Liver (tissue), 3 donors: Measurements from ENCODE around the gene VTCN1.

ENCODE experiments used
- GABPA ChIP-seq, 2 donors: IDR thresholded peaks in 1 of 2; conservative IDR thresholded peaks in 1 of 2; 2 replicates each; pipeline ENCODE4 v1.6.1; 2016; ENCODE audit warnings: antibody characterized with exemption in 2 of 2, mild to moderate bottlenecking in 1 of 2, moderate library complexity in 1 of 2
- RXRA ChIP-seq, 2 donors: IDR thresholded peaks; 2 replicates each; pipeline ENCODE4 v1.6.1; 2017 to 2018; ENCODE audit warnings: antibody characterized with exemption in 2 of 2, mild to moderate bottlenecking in 1 of 2
- SP1 ChIP-seq: IDR thresholded peaks from 2 replicates; pipeline ENCODE4 v1.6.1; 2018; ENCODE audit warnings: antibody characterized with exemption, mild to moderate bottlenecking
- TAF1 ChIP-seq: conservative IDR thresholded peaks from 2 replicates; pipeline ENCODE4 v1.6.1; 2016; ENCODE audit warnings: antibody characterized with exemption, mild to moderate bottlenecking
- TF ChIP-seq, protein P1 (sequence below): IDR thresholded peaks from 2 replicates; pipeline ENCODE4 v1.6.1; 2016; ENCODE audit warnings: antibody characterized with exemption
- TF ChIP-seq, protein P2 (sequence below): fragments of 150-350 bp; IDR thresholded peaks from 2 replicates; pipeline ENCODE4 v1.5.1; 2017; ENCODE audit warnings: improper control_type of control experiment, low read depth, low read length; ENCODE audit not compliant: missing input control
- donor health status: healthy.
- donor health status: healthy.

DNA sequence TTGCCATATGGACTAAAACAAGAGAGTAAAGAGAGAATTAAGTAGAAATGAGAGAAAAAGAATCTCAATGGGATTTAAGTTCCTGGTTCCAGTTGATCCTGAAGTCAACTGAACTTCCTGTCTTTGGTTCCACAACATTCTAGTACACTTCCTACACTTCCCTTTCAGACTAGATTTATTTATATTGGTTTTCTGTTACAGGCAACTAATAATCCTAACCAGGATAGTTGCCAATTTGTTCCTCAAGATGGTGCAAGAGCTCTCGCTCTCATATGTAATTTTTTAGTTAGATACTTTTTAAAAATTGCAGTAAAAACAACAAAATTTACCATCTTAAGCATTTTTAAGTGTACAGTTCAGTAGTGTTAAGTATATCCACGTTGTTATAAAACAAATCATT, 60.4 kb downstream of the VTCN1 start:
- TF ChIP-seq SP1 = no peak
- TF ChIP-seq, protein P1, sequence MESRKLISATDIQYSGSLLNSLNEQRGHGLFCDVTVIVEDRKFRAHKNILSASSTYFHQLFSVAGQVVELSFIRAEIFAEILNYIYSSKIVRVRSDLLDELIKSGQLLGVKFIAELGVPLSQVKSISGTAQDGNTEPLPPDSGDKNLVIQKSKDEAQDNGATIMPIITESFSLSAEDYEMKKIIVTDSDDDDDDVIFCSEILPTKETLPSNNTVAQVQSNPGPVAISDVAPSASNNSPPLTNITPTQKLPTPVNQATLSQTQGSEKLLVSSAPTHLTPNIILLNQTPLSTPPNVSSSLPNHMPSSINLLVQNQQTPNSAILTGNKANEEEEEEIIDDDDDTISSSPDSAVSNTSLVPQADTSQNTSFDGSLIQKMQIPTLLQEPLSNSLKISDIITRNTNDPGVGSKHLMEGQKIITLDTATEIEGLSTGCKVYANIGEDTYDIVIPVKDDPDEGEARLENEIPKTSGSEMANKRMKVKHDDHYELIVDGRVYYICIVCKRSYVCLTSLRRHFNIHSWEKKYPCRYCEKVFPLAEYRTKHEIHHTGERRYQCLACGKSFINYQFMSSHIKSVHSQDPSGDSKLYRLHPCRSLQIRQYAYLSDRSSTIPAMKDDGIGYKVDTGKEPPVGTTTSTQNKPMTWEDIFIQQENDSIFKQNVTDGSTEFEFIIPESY = no peak
- TF ChIP-seq, protein P2, sequence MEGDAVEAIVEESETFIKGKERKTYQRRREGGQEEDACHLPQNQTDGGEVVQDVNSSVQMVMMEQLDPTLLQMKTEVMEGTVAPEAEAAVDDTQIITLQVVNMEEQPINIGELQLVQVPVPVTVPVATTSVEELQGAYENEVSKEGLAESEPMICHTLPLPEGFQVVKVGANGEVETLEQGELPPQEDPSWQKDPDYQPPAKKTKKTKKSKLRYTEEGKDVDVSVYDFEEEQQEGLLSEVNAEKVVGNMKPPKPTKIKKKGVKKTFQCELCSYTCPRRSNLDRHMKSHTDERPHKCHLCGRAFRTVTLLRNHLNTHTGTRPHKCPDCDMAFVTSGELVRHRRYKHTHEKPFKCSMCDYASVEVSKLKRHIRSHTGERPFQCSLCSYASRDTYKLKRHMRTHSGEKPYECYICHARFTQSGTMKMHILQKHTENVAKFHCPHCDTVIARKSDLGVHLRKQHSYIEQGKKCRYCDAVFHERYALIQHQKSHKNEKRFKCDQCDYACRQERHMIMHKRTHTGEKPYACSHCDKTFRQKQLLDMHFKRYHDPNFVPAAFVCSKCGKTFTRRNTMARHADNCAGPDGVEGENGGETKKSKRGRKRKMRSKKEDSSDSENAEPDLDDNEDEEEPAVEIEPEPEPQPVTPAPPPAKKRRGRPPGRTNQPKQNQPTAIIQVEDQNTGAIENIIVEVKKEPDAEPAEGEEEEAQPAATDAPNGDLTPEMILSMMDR = no peak
- no peak for TF ChIP-seq TAF1
- no peak for TF ChIP-seq GABPA (IDR thresholded peaks at IDR 0.05 in 1 of 2, conservative IDR thresholded peaks at IDR 0.05 in 1 of 2)
- no peak for TF ChIP-seq RXRA (IDR thresholded peaks at IDR 0.05)
